Measurements from ENCODE around the gene SOX18. TPM values are rescaled to one million over a fixed set of nuclear protein-coding genes. Genes with fewer than 3 reads are reported as not detected.

SOX18 gene
- total RNA-seq, 2 experiments from 2014 or later = not detected

DNA sequence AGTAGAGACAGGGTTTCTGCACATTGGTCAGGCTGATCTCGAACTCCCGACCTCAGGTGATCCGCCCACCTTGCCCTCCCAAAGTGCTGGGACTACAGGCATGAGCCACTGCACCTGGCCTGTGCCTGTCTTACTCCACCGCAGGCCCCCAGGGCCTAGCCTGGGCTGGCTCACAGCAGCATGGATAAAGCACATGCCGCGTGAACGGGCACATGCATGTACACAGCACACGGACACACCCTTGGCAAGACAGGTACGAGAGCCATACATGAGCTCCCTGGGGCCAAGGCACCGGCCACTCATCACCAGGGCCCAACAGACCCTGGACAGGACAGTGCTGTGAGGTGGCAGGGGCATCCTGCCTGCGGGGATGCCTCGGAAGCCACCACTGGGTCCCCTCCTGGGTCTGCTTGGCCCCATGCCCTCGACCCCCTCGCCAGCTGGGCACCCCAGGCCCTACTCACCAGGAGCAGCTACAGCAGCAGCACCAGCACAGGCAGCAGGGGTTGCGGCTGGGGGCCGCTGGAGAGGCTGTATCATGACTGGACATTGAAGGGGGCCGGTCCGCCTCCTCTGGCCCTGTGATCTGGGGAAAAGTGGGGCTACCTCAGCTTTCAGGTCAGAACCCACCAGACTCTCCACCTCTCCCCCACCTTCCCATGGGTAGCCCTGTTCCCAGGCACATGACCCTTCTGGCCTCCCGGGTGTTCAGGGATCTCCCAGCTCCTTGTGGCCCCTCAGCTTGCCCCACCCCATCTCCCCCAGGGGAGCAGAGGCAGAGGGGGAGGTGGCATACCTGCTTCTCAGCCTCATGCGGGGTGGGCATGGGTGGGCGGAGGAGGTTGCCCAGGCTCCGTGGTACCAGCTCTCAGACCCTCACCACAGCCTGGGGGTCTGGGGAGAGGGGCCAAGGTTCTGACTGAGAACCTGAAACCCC, 26.9 kb upstream of the SOX18 start:
- Mint-ChIP-seq H3K36me3 (peaks cover 5% of the 10 kb centered on the region), H3K4me1 (peaks cover 13% of the 10 kb centered on the region), H3K27ac (peak overlapping the region; percentile 83), H3K4me3 (peak overlapping the region; percentile 60), H3K9me3 (no peaks in the 10 kb centered on the region), H3K27me3 (peaks cover under 1% of the 10 kb centered on the region)
- no peak for DNase-seq

DNA sequence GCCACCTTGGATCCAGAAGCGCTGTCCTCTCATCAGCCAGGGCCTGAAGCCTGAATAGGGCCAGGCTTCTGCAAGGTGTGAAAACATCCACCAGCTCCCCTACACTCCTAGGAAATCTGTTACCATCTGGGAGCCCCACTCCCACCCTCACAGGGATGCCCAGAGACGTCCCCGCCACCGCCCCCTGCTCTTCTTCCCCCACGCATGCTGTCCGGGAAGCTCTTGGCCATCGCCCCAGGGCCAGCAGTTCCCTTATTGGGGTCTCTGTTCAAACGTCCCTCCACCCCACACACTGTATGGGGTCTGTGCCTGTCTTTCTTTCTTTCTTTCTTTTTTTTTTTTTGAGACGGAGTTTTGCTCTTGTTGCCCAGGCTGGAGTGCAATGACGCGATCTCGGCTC, 26.1 kb upstream of the SOX18 start:
- Mint-ChIP-seq H3K4me1 (peaks cover 11% of the 10 kb centered on the region), H3K4me3 (no peak overlapping the region), H3K27ac (peak overlapping the region; percentile 42), H3K27me3 (no peaks in the 10 kb centered on the region), H3K36me3 (peaks cover 6% of the 10 kb centered on the region), H3K9me3 (no peaks in the 10 kb centered on the region)
- DNase-seq = no peak

- no peak overlapping the region for H3K4me3 Mint-ChIP-seq
- no peak for DNase-seq
- no peaks in the 10 kb centered on the region for H3K9me3 Mint-ChIP-seq
- peaks cover 6% of the 10 kb centered on the region for H3K36me3 Mint-ChIP-seq
- H3K4me1 Mint-ChIP-seq = peaks cover 8% of the 10 kb centered on the region
- H3K27me3 Mint-ChIP-seq = no peaks in the 10 kb centered on the region
- no peak overlapping the region for H3K27ac Mint-ChIP-seq
These were observed 25.5 kb upstream of the SOX18 start for GRCh38 chr20:64074963-64075362.

DNA sequence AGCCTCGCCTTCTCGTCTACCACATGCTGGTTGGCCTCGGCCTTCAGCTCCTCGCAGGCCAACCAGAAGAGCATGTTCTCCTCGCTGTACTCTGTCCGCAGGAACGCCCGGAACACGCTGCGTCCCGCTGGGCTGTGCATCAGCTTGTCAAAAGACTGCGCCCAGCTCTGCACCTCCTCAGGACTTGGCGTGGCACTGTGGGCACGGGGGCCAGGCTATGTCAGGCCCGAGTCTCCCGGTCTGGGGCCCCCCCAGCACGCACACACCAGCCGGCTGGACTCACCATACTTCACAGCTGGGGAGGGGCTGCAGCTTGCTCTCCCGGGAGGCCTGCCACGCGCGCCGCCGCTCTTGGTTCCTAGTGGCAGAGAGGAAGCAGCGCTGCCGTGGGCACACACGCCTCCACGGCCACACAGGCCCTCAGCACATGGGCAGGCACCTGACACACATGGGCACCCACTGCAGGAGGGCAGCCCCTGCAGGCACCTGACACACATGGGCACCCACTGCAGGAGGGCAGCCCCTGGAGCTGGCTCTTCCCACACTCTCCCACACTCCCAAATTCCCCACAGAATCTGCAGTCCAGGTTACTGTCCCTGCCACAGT, 24.8 kb upstream of the SOX18 start:
- no peaks in the 10 kb centered on the region for H3K27me3 Mint-ChIP-seq
- no peak for DNase-seq
- H3K27ac Mint-ChIP-seq = peak overlapping the region; percentile 54

GRCh38 chr20:64073476-64074183, 24.2 kb upstream of the SOX18 start:
- Mint-ChIP-seq H3K27me3 (no peaks in the 10 kb centered on the region), H3K36me3 (peaks cover 6% of the 10 kb centered on the region), H3K4me3 (no peak overlapping the region), H3K27ac (no peak overlapping the region), H3K4me1 (peaks cover 3% of the 10 kb centered on the region), H3K9me3 (no peaks in the 10 kb centered on the region)
- DNase-seq = no peak

More for the DNA sequence above, 24.8 kb upstream of the SOX18 start:
- Mint-ChIP-seq H3K36me3 (peaks cover 6% of the 10 kb centered on the region), H3K4me3 (no peak overlapping the region), H3K4me1 (peaks cover 8% of the 10 kb centered on the region), H3K9me3 (no peaks in the 10 kb centered on the region)

DNA sequence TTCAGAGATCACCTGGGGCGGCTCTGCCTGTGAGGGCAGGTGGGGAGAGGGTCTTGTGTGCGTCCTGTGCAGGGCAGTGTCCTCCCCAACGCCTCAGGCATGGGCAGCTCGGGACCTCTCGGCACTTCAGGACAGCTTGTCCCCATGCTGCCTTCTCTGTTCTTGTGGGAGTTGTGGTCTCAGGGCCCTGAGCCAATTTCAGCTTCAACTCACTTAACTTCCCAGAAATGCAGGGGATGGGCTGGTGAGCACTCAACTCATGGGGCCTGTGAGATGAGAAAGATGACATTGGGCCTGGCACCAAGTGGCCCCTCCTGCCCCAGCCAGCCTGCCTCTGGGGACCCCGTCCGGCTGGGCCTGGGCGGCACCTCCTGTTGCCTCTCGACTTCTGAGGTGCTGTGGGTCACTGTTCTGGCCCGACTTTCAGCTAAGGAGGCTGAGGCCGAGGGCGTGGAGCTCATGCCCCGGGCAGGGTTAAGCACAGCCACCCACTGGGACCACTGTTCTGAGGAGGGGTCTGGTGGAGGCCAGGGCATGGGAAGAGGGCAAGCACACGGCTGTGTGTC, 23.1 kb upstream of the SOX18 start:
- H3K4me1 Mint-ChIP-seq = peaks cover 2% of the 10 kb centered on the region
- H3K4me3 Mint-ChIP-seq = no peak overlapping the region

DNA sequence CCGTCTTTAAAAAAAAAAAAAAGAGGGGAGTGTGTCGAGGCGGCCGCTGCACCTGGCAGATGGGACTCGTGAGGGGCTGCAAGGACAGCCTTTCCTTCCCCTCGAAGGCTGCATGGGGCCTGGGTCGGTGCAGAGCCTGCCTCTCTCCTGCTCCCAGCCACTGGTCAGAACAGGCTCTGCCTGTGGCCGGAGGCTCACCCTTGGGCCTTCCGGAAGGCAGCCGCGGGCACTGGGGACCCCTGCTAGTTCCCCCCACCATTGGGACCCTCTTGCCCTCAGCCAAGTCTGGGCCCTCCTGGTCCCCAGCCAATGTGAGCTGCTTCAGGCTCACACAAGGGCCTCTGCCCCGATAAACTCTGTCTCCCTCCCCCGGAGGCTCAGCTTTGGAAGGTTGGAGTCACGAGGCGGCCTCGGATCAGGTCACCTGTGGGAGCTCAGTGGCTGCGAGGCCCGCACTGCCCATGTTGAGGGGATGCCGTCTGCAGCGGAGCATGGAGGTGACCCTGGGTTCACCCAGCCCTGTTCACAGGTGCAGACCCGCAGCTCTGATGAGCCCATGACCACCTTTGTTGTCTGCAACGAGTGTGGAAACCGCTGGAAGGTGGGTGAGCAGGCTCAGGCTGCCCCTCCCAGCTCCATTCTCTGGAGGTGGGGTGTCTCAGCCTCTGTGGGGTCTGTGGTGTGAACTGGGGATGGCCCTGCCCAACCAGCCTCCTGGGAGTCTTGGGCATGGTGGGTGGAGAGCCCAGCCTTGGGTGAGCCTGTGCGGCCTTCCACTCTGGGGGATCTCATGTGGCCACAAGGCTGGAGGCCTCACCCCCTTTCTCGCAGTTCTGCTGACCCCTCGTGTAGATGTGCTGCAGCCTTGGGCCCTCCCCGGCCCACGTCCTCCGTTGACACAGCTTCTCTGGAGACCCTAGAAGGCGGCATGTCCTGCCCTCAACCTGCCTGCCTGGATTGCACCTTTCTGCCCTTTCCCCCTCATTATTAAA, 22.2 kb upstream of the SOX18 start:
- Mint-ChIP-seq H3K36me3 (peaks cover 6% of the 10 kb centered on the region), H3K4me3 (no peak overlapping the region), H3K27ac (no peak overlapping the region), H3K27me3 (no peaks in the 10 kb centered on the region), H3K4me1 (peaks cover 2% of the 10 kb centered on the region), H3K9me3 (no peaks in the 10 kb centered on the region)
- no peak for DNase-seq

More for the DNA sequence above, 23.1 kb upstream of the SOX18 start:
- no peaks in the 10 kb centered on the region for H3K9me3 Mint-ChIP-seq
- H3K27me3 Mint-ChIP-seq = no peaks in the 10 kb centered on the region
- no peak for DNase-seq
- peaks cover 6% of the 10 kb centered on the region for H3K36me3 Mint-ChIP-seq
- H3K27ac Mint-ChIP-seq = no peak overlapping the region

DNA sequence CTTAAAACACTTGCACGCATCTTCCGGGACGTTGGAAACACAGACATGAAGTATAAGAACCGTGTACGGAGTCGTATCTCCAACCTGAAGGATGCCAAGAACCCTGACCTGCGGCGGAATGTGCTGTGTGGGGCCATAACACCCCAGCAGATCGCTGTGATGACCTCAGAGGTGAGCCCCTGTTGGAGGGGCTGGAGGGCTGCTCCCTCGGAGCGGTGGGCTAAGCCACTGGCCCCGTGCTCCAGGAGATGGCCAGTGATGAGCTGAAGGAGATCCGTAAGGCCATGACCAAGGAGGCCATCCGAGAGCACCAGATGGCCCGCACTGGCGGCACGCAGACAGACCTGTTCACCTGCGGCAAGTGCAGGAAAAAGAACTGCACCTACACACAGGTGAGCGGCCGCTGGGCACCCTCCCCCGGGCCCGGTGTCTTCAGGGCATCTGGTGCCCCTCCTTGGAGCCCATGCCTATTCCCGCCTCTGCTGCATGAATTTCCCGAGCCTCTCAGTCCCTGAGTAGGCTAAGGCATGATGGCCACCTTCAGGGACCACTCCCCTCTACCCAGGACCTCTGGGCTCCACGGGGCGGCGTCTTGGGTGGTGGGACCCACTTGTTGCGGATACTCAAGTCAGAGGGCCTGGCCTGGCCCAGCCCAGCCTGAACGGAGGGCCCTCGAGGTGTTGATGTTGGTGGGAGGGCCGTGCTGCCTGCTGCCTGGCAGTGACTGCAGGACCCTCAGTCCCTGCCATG, 21.0 kb upstream of the SOX18 start:
- H3K9me3 Mint-ChIP-seq = no peaks in the 10 kb centered on the region
- H3K36me3 Mint-ChIP-seq = peaks cover 3% of the 10 kb centered on the region
- no peak overlapping the region for H3K4me3 Mint-ChIP-seq
- H3K27ac Mint-ChIP-seq = no peak overlapping the region
- no peak for DNase-seq
- peaks cover 11% of the 10 kb centered on the region for H3K4me1 Mint-ChIP-seq
- no peaks in the 10 kb centered on the region for H3K27me3 Mint-ChIP-seq

DNA sequence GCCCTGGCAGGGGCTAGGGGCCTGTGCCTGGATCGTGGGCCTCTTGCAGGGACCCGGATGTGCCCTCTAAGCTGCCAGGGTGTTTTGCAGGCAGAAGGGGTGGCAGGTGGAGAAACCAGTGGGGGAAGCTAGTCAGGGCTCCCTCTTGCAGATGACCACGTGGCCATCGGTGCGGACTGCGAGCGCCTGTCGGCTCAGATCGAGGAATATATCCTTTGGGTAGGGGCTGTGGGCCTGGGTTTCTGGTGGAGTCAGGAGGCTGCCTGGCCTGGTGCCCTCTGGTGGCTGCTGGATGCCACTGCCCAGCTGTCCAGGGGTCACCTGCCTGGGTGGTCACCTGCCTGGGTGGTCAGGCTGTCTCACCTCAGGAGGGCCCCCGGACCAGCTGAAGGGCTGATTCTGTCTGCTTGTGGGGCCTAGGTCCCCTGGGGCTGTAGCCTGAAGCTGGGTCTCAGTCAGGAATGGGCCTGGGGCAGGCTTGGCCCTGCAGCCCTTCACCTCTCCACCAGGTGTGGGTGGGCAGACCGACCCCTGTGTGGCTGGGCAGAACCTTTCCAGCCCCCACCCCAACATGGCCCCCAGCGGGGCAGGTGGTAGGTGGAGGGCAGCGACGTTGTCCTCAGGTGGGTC, 20.3 kb upstream of the SOX18 start:
- Mint-ChIP-seq H3K27me3 (no peaks in the 10 kb centered on the region), H3K4me3 (no peak overlapping the region), H3K9me3 (no peaks in the 10 kb centered on the region), H3K36me3 (peaks cover 2% of the 10 kb centered on the region), H3K27ac (no peak overlapping the region), H3K4me1 (peaks cover 16% of the 10 kb centered on the region)
- DNase-seq = no peak

GRCh38 chr20:64069209-64069613, 19.8 kb upstream of the SOX18 start:
- peaks cover 20% of the 10 kb centered on the region for H3K4me1 Mint-ChIP-seq
- no peaks in the 10 kb centered on the region for H3K27me3 Mint-ChIP-seq
- H3K36me3 Mint-ChIP-seq = peaks cover 2% of the 10 kb centered on the region
- H3K9me3 Mint-ChIP-seq = no peaks in the 10 kb centered on the region
- no peak overlapping the region for H3K27ac Mint-ChIP-seq
- no peak overlapping the region for H3K4me3 Mint-ChIP-seq
- no peak for DNase-seq

DNA sequence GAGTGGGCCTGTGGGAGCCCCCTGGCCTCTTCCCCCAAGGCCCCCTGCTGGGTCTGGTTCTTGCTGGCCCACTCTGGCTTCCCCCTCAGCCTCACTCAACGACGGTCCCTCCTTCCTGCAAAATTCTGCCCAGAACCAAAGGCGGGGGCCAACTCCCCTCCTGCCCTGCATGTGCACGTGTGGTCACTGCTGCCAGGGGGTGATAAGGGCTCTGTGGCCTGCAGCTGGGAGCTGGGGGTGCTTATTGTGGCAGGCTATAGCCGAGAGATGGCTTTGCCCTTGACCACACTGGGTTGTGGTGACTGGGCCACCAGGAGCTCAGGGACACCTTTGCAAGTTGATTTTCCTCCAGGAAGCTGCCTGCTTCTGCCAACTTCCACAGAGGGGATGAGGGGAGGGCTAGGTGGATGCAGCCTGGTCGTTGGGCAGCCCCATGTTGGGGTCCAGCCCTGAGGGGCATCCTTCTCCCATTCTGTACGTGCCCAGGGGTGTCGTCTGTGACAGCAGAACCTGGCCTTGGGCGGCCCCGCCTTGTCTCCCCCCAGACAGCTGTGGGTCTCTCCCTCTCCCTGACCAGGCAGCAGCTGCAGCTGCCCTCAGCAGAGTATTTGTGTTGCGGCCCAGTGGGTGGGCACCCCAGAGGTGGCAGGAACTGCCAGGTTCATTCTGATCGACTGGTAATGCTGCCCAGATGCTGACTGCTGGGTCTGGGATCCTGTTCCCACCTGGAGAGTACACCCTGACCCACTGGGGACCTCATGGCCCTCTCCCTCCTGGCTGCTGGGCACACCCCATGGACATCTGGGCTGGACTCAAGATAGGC, 19.2 kb upstream of the SOX18 start:
- Mint-ChIP-seq H3K4me3 (no peak overlapping the region), H3K27ac (no peak overlapping the region), H3K4me1 (peaks cover 26% of the 10 kb centered on the region), H3K9me3 (no peaks in the 10 kb centered on the region), H3K27me3 (no peaks in the 10 kb centered on the region), H3K36me3 (peaks cover 2% of the 10 kb centered on the region)
- no peak for DNase-seq

DNA sequence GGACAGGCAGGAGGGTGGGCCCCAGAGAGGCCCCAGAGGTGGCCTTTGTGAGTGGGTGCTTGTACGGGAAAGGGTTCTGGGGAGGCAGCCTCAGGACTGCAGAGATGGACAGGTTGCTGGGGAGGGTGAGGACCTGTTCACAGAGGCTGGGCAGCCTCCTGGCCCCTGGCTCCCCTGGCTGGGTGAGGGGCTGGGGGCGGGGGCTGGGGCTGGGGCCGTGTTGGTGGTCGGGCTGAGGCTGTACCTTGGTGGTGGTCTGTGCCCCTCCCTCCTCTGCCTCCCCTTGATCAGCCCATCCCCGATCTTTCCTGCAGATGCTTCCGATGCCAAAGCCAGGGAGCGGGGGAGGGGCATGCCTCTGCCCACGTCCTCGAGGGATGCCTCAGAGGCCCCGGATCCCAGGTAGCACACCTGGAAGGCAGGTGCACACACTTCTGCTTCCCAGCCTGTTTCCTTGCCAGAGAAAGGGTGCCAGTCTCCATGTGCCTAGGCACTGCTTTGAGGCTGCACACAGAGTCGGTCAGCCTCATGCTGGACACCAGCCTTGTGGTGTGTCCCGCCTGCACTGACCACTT, 18.4 kb upstream of the SOX18 start:
- no peaks in the 10 kb centered on the region for H3K27me3 Mint-ChIP-seq
- no peak overlapping the region for H3K4me3 Mint-ChIP-seq
- H3K4me1 Mint-ChIP-seq = peaks cover 26% of the 10 kb centered on the region
- H3K9me3 Mint-ChIP-seq = no peaks in the 10 kb centered on the region
- H3K36me3 Mint-ChIP-seq = peaks cover 2% of the 10 kb centered on the region
- DNase-seq = no peak
- H3K27ac Mint-ChIP-seq = no peak overlapping the region

All from activated naive CD8-positive, alpha-beta T cell treated with anti-CD3 and anti-CD28 coated beads for 36 hours (primary cell).